HG02981 (cell line): ENCODE measurements around the gene DOP1B.
"Not testable (repeated sequence)": the region's sequence is repeated elsewhere in the genome, so short reads cannot be mapped to it uniquely, and the experiment has no call there.

Source experiments
- ATAC-seq: cut with Tn5 transposase; IDR thresholded peaks from one replicate; pipeline ENCODE4 v1.9.1; 2021; ENCODE audit warnings: mild to moderate bottlenecking, moderate library complexity; ENCODE audit not compliant: unreplicated experiment

Gene DOP1B

GRCh38 chr21:36170823-36171222, 14.2 kb downstream of the DOP1B start:
- no peak for ATAC-seq

GRCh38 chr21:36171336-36171735, 14.7 kb downstream of the DOP1B start:
- no peak for ATAC-seq

GRCh38 chr21:36171741-36172331, 15.2 kb downstream of the DOP1B start:
- no peak for ATAC-seq

GRCh38 chr21:36174780-36175179, 18.2 kb downstream of the DOP1B start:
- no peak for ATAC-seq

- no peak for ATAC-seq
Measured at GRCh38 chr21:36175771-36176565, 19.3 kb downstream of the DOP1B start.

GRCh38 chr21:36178349-36178748, 21.7 kb downstream of the DOP1B start:
- no peak for ATAC-seq

GRCh38 chr21:36179145-36179544, 22.5 kb downstream of the DOP1B start:
- ATAC-seq: no peak

DNA sequence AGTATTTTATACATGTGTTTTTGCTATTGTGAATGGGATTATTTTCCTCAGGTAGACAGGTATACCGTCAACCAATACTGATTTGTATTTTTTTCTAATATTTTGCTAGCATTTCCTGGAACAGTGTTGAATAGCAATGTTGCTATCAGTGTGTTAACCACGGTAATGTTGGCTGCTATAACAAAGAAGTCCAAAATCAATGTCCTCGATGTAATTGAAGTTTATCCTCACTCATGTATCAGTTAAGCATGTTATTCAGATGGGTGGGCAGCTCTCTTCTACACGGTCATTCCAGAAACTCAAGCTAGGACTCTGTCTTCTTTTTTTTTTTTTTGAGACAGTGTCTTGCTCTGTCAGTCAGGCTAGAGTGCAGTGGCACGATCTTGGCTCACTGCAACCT, 24.3 kb downstream of the DOP1B start:
- ATAC-seq: no peak

GRCh38 chr21:36183144-36183795, 26.6 kb downstream of the DOP1B start:
- ATAC-seq: no peak

DNA sequence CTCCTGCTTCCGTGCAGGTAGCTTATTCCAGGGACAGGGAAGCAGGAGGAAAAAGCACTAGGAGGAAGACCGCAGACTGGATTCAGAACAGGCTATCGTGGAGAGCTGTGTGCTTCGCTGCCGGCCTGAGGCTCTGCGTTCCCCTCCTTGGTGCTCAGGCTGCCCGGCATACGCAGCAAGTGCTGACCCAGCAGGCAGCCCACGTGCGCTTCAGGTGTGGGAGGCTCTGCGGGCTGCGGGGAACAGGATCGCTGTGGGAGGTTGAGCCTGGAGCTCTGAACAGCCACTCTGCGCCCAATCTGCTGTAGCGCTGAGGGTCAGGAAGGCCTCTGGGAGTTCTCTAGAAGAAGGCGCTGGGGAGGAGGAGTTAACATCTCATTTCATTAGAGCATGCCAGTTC, 27.9 kb downstream of the DOP1B start:
- no peak for ATAC-seq

- no peak for ATAC-seq
Measured at GRCh38 chr21:36185523-36185922, 28.9 kb downstream of the DOP1B start.

GRCh38 chr21:36186081-36186480, 29.5 kb downstream of the DOP1B start:
- ATAC-seq: no peak

GRCh38 chr21:36186506-36187399, 30.1 kb downstream of the DOP1B start:
- no peak for ATAC-seq

DNA sequence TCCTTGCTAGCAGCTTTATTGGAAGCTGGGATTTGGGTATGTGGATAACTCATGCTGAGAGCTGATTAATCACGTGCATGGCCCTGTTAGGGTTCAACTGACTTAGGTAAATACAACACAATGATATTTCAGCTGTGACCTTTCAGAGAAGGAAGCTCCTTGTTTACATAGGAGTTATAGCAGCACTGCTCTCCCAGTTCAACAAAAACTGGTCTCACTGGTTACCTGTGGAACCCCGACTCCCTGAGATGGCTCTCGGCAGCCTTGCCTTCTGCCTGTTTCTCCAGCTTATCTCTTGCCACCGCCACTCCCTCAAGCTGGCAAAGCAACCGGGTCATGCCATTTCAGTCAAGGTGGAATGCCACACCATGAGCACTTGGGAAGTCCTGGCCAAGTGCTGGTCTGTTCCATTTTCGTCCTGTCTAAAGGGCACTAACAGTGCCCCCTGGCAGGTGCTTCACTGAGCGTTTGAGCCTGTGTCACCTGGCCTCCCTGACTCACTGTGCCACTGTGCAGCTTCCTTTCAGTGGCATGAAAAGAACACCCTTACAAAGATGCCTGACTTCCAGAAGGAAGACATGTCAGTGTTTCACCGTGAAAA, 31.6 kb downstream of the DOP1B start:
- no peak for ATAC-seq

DNA sequence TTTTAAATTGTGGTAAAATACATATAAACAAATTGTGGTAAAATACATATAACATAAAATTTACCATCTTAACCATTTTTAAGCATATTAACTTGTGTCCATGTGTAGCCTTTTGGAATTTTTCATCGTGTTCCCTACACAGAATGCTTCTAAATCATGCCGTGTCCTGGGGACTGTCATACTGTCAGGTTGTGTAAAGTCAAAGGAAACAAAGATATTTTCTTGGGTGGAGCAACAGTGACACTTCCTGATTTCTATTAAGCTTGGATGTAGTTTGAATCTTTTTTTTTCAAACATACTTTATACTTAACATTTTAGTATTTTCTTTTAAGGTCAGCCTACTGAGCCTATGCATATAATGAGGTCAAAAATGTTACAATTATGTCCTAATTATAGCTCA, 32.3 kb downstream of the DOP1B start:
- ATAC-seq: no peak

DNA sequence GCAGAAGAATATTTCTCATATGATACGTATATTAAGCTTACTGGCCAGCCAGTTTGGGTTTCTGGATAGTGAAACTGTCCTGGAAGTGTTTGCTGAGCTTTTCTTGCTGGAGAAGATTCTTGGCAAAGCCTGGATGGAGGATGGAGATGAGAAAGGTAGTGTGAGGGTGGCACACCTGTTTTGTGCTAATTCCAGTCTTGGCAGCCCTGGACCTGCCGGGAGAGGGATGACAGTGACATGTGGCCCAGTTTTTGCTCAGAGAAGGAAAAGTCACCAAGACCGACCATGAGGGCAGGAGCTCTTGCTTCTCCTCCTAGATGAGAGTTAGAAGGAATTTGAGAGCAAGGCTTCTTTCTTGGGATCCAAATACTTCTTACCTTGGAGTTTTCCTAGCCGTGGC, 34.1 kb downstream of the DOP1B start:
- ATAC-seq: no peak

- no peak for ATAC-seq
Measured at GRCh38 chr21:36193200-36193599, 36.6 kb downstream of the DOP1B start.

- ATAC-seq: no peak
Measured at GRCh38 chr21:36194024-36194423, 37.4 kb downstream of the DOP1B start.

- ATAC-seq: no peak
Measured at GRCh38 chr21:36195613-36196012, 39.0 kb downstream of the DOP1B start.

DNA sequence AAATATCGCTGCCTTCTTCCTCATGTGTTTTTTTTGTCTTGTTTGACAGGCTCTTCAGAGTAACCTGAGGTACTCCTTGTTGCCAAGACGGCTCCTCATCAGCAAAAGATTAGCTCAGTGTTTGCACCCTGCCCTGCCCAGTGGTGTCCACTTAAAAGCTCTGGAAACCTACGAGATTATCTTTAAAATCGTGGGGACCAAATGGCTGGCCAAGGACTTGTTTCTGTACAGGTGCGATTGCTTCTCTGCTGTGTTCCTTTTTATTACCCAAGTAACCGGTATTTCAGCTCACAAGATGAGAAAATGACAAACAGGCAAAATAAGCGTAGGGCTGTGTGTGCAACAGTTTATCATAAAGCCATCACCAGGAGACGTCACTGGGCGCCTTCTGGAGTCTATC, 42.4 kb downstream of the DOP1B start:
- ATAC-seq: no peak

DNA sequence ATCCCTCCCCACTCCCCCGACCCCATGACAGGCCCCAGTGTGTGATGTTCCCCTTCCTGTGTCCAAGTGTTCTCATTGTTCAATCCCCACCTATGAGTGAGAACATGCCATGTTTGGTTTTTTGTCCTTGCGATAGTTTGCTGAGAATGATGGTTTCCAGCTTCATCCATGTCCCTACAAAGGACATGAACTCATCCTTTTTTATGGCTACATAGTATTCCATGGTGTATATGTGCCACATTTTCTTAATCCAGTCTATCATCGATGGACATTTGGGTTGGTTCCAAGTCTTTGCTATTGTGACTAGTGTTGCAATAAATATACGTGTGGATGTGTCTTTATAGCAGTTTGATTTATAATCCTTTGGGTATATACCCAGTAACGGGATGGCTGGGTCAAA, 43.0 kb downstream of the DOP1B start:
- ATAC-seq: not testable (repeated sequence)
